ENCODE results near the gene TNKS1BP1. TPM values are rescaled to one million over a fixed set of nuclear protein-coding genes. Genes with fewer than 3 reads are reported as not detected.
"Not testable (repeated sequence)": the region's sequence is repeated elsewhere in the genome, so short reads cannot be mapped to it uniquely, and the experiment has no call there.

The TNKS1BP1 gene
- total RNA-seq, 2 experiments from 2014 or later, result 4.4 to 5.8 TPM

DNA sequence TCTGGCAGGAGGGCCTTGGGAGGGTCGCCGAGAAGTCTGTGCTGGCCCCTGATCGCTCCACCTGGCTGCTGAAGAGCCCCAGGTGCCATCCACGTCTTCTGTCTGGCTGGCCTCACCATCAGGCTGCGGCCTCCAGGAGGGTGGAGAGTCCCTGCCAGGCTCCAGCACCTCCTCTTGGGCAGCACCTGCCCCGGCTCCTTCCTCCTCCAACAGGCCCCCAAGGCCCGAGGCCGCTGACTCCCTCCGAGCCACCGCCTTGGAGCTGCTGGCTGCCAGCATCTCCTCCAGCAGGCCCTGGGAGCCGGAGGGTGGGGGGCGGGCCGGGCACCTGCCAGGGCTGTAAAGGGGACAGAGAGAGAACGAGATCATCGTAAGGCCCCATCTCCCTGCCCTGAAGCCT lies 22.3 kb downstream of the TNKS1BP1 start:
- H3K36me3 Mint-ChIP-seq, result peaks cover 3% of the 10 kb centered on the region
- H3K4me1 Mint-ChIP-seq, result no peaks in the 10 kb centered on the region
- H3K4me3 Mint-ChIP-seq, result no peak overlapping the region
- no peak overlapping the region for H3K27ac Mint-ChIP-seq
- no peak for DNase-seq
- no peaks in the 10 kb centered on the region for H3K27me3 Mint-ChIP-seq
- CTCF ChIA-PET, result no interaction called here
- no peak for ATAC-seq
- H3K9me3 Mint-ChIP-seq (ENCODE audit: low read depth), result no peaks in the 10 kb centered on the region

- no peak overlapping the region for H3K27ac Mint-ChIP-seq
- no peaks in the 10 kb centered on the region for H3K27me3 Mint-ChIP-seq
- ATAC-seq (no peak), DNase-seq (no peak)
- H3K36me3 Mint-ChIP-seq, result peaks cover 3% of the 10 kb centered on the region
- H3K9me3 Mint-ChIP-seq (ENCODE audit: low read depth), result no peaks in the 10 kb centered on the region
- no peaks in the 10 kb centered on the region for H3K4me1 Mint-ChIP-seq
- no peak overlapping the region for H3K4me3 Mint-ChIP-seq
- CTCF ChIA-PET, result no interaction called here
Observed at GRCh38 chr11:57301711-57302423, 22.9 kb downstream of the TNKS1BP1 start.

- no peaks in the 10 kb centered on the region for H3K9me3 Mint-ChIP-seq (ENCODE audit: low read depth)
- ATAC-seq, result no peak
- H3K4me3 Mint-ChIP-seq, result no peak overlapping the region
- peaks cover 3% of the 10 kb centered on the region for H3K36me3 Mint-ChIP-seq
- no peaks in the 10 kb centered on the region for H3K4me1 Mint-ChIP-seq
- CTCF ChIA-PET, result no interaction called here
- H3K27ac Mint-ChIP-seq, result no peak overlapping the region
- DNase-seq, result no peak
- H3K27me3 Mint-ChIP-seq, result no peaks in the 10 kb centered on the region
Observed at GRCh38 chr11:57300785-57301184, 24.0 kb downstream of the TNKS1BP1 start.

DNA sequence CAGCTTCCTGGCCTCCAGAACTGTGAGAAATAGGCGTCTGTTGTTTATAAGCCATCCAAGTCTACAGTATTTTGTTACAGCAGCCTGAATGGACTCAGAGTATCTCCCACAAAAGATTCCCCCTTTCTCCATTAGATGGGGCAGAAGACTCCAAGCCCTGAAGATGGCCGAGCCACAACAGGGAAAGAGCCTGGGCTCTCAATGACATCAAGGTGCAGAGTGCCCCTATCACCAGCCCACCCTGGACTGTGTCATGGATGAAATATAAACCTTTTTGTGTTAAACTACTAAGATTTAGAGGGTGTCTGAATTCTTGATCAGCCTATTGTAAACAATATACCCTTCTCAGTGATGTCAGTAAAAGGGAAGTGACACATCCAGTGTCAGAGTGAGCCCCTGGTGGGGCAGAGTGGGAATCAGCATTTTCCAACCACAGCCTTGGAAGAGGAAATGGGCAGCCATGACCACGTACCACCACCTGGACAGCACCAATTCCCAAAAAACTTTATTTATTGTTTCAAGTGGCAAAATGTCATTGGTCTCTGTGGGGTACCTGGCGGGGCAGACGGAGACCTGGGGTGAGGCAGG lies 25.5 kb downstream of the TNKS1BP1 start:
- H3K4me1 Mint-ChIP-seq, result no peaks in the 10 kb centered on the region

GRCh38 chr11:57297221-57297620 lies 27.5 kb downstream of the TNKS1BP1 start:
- H3K27ac Mint-ChIP-seq, result no peak overlapping the region
- no peaks in the 10 kb centered on the region for H3K9me3 Mint-ChIP-seq (ENCODE audit: low read depth)
- H3K4me1 Mint-ChIP-seq, result no peaks in the 10 kb centered on the region
- H3K27me3 Mint-ChIP-seq, result no peaks in the 10 kb centered on the region
- no peak overlapping the region for H3K4me3 Mint-ChIP-seq
- peaks cover 3% of the 10 kb centered on the region for H3K36me3 Mint-ChIP-seq
- DNase-seq, result no peak
- no peak for ATAC-seq
- CTCF ChIA-PET, result no interaction called here

More for the DNA sequence above, 25.5 kb downstream of the TNKS1BP1 start:
- H3K36me3 Mint-ChIP-seq, result peaks cover 3% of the 10 kb centered on the region
- CTCF ChIA-PET, result no interaction called here
- H3K9me3 Mint-ChIP-seq (ENCODE audit: low read depth), result no peaks in the 10 kb centered on the region
- no peak overlapping the region for H3K27ac Mint-ChIP-seq
- no peaks in the 10 kb centered on the region for H3K27me3 Mint-ChIP-seq
- H3K4me3 Mint-ChIP-seq, result no peak overlapping the region
- ATAC-seq (no peak), DNase-seq (no peak)

- H3K4me1 Mint-ChIP-seq; ATAC-seq; H3K27me3 Mint-ChIP-seq; CTCF ChIA-PET; DNase-seq; H3K9me3 Mint-ChIP-seq (ENCODE audit: low read depth); H3K4me3 Mint-ChIP-seq; H3K36me3 Mint-ChIP-seq; H3K27ac Mint-ChIP-seq: not testable (repeated sequence)
Observed at GRCh38 chr11:57296205-57296604, 28.5 kb downstream of the TNKS1BP1 start.

- Mint-ChIP-seq H3K27me3 (peaks cover 15% of the 10 kb centered on the region), H3K4me1 (no peaks in the 10 kb centered on the region), H3K9me3 (ENCODE audit: low read depth) (no peaks in the 10 kb centered on the region), H3K4me3 (no peak overlapping the region), H3K27ac (no peak overlapping the region), H3K36me3 (peaks cover 3% of the 10 kb centered on the region)
- ATAC-seq (no peak), DNase-seq (no peak)
- CTCF ChIA-PET, result interaction anchor here (0.7 kb wide), 1 partner anchor 14 kb away, joined by 4 read pairs; no protein-coding TSS in a partner anchor
Observed at GRCh38 chr11:57294225-57295131, 30.3 kb downstream of the TNKS1BP1 start.

DNA sequence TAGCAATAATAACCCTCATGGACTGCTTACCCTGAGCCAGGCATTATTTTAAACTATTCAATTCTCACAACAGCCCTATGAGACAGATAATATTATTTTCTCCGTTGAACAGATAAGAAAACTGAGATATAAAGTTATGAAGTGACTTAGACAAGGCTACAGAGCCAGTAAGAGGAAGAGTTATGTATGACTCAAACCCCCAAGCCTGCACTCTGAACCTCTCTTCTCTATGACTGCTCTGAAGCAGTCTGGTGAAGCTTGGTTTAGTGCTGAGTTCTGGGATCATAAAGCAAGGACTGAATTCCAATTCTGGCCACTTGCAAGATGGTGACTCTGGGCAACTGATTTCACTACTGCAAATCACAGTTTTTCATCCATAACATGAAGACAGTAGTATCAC lies 34.5 kb downstream of the TNKS1BP1 start:
- Mint-ChIP-seq H3K27me3 (peaks cover 23% of the 10 kb centered on the region), H3K4me1 (no peaks in the 10 kb centered on the region), H3K27ac (no peak overlapping the region), H3K4me3 (no peak overlapping the region), H3K36me3 (no peaks in the 10 kb centered on the region), H3K9me3 (ENCODE audit: low read depth) (no peaks in the 10 kb centered on the region)
- no peak for DNase-seq
- no peak for ATAC-seq
- CTCF ChIA-PET, result interaction anchor here (0.7 kb wide), 1 partner anchor 14 kb away, joined by 3 read pairs; no protein-coding TSS in a partner anchor

DNA sequence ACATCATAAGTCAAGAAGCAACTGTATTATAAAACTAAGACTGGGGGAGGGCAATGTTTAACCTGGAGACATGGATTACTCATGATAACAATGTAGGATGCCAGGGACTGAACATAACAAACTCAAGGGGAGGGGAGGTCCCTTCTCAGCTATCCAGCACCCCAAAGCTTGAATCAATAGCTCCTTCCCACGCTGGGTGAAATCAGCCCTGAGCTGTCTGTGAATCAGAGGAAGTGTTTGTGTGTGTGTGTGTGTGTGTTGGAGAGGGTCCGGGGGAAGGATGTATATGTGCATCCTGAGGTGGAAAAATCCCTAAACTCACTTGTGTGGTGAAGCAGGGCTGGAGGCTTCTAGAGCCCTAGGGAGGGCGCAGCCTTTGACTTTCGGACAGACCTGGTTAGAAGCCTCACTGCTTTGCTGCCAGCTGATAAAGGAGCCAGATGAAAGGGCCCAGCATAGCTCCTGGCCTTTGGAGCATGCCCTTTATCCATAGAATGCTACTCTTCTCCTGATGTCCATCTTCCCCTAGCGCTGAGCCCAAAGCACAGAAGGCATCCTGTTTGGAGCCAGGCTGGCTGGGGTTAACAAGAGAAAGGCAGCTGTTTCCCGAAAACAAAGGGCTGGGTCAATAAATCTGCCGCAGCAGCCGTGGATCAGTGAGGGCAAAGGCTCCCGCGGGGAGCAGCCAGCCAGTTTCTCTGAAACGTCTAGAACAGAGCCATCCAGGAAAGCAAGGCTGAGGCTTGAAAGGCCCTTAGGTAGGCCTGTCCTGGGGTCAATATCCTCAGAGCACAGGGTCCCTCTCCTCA lies 35.8 kb downstream of the TNKS1BP1 start:
- H3K9me3 Mint-ChIP-seq (ENCODE audit: low read depth), result no peaks in the 10 kb centered on the region
- no peaks in the 10 kb centered on the region for H3K36me3 Mint-ChIP-seq
- peaks cover 23% of the 10 kb centered on the region for H3K27me3 Mint-ChIP-seq
- no peak for ATAC-seq
- H3K27ac Mint-ChIP-seq, result no peak overlapping the region
- CTCF ChIA-PET, result no interaction called here
- no peak overlapping the region for H3K4me3 Mint-ChIP-seq
- no peak for DNase-seq
- H3K4me1 Mint-ChIP-seq, result no peaks in the 10 kb centered on the region

DNA sequence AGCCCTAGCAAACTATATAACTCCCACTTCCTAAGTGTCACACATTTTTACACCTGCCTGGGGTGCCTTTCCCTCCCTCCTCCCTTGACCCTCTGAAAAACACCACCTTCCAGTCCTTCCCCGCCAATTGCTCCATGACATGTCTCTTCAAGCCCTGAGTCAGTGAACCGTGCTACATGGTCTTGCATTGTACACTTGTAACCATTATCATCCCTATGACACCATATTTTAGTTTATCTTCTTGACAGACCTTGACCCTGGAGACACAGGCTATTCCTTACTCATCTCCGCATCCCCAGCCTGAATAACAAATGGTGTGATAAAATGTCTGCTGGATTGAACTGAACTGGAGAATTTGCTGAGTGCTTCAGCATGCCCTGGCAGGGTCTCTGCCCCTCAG lies 36.9 kb downstream of the TNKS1BP1 start:
- no peaks in the 10 kb centered on the region for H3K36me3 Mint-ChIP-seq
- H3K4me3 Mint-ChIP-seq, result no peak overlapping the region
- no peak for ATAC-seq
- peaks cover 23% of the 10 kb centered on the region for H3K27me3 Mint-ChIP-seq
- CTCF ChIA-PET, result no interaction called here
- no peaks in the 10 kb centered on the region for H3K9me3 Mint-ChIP-seq (ENCODE audit: low read depth)
- DNase-seq, result no peak
- peaks cover 3% of the 10 kb centered on the region for H3K4me1 Mint-ChIP-seq
- H3K27ac Mint-ChIP-seq, result no peak overlapping the region

GRCh38 chr11:57283231-57283990 lies 41.3 kb downstream of the TNKS1BP1 start:
- ATAC-seq (no peak), DNase-seq (no peak)
- H3K27me3 Mint-ChIP-seq, result peaks cover 7% of the 10 kb centered on the region
- H3K9me3 Mint-ChIP-seq (ENCODE audit: low read depth), result no peaks in the 10 kb centered on the region
- H3K36me3 Mint-ChIP-seq, result no peaks in the 10 kb centered on the region
- peaks cover 5% of the 10 kb centered on the region for H3K4me1 Mint-ChIP-seq
- no peak overlapping the region for H3K27ac Mint-ChIP-seq
- H3K4me3 Mint-ChIP-seq, result no peak overlapping the region
- CTCF ChIA-PET, result no interaction called here

DNA sequence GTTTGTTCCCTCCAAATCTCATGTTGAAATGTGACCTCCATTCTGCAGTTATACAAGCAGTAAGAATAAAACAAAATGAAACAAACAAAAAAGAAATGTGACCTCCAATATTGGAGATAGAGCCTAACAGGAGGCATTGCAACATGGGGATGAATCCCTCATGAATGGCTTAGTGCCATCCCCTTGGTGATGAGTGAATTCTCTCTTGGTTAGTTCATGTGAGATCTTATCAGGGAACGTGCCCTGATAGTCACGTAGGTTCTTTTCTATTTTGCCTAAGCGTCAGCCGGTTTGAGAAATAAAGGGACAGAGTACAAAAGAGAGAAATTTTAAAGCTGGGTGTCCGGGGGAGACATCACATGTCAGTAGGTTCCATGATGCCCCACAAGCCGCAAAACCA lies 43.2 kb downstream of the TNKS1BP1 start:
- peaks cover 19% of the 10 kb centered on the region for H3K27me3 Mint-ChIP-seq

More for the DNA sequence above, 43.2 kb downstream of the TNKS1BP1 start:
- H3K4me1 Mint-ChIP-seq; H3K4me3 Mint-ChIP-seq; H3K27ac Mint-ChIP-seq; H3K9me3 Mint-ChIP-seq (ENCODE audit: low read depth); DNase-seq; ATAC-seq; H3K36me3 Mint-ChIP-seq; CTCF ChIA-PET: not testable (repeated sequence)
